Chondrocyte (in vitro differentiated cells): ENCODE data around the gene MX2. TPM values are rescaled to one million over a fixed set of nuclear protein-coding genes. Genes with fewer than 3 reads are reported as not detected.

Experiments used
- DNase-seq: peaks from one replicate; pipeline ENCODE4 v3.0.0; 2021; ENCODE audit warnings: mixed read lengths, low spot score
- H3K27ac Mint-ChIP-seq: one replicate; pipeline ENCODE4 v1.8.0; 2021; ENCODE audit warnings: mild to moderate bottlenecking, moderate library complexity, mixed read lengths; ENCODE audit not compliant: unreplicated experiment
- H3K27me3 Mint-ChIP-seq: 2 replicates; pipeline ENCODE4 v1.8.0; 2021; ENCODE audit warnings: low read depth, mixed read lengths
- H3K36me3 Mint-ChIP-seq: 2 replicates; pipeline ENCODE4 v1.8.0; 2021; ENCODE audit warnings: low read depth, mixed read lengths
- H3K4me1 Mint-ChIP-seq: 2 replicates; pipeline ENCODE4 v1.8.0; 2021; ENCODE audit warnings: low read depth, mild to moderate bottlenecking, mixed read lengths
- H3K4me3 Mint-ChIP-seq: one replicate; pipeline ENCODE4 v1.8.0; 2021; ENCODE audit warnings: mild to moderate bottlenecking, moderate library complexity, mixed read lengths; ENCODE audit not compliant: unreplicated experiment
- H3K9me3 Mint-ChIP-seq: 2 replicates; pipeline ENCODE4 v1.8.0; 2021; ENCODE audit warnings: low read depth, mixed read lengths
- CTCF ChIP-seq: fragments of 200-600 bp; sonication (generic); IDR thresholded peaks from 2 replicates; pipeline ENCODE4 v1.5.0; 2021; ENCODE audit warnings: antibody characterized with exemption, mild to moderate bottlenecking, moderate library complexity
- total RNA-seq: library from RNA; stranded (reverse); gene quantifications from 3 replicates; pipeline ENCODE4 v1.2.1, GENCODE V29; 2021

The MX2 gene
- total RNA-seq, 1 donor from 2014 or later: not detected

GRCh38 chr21:41451753-41452676 is 90.2 kb downstream of the MX2 start:
- Mint-ChIP-seq H3K27me3 (no peaks in the 10 kb centered on the region), H3K9me3 (no peaks in the 10 kb centered on the region), H3K27ac (no peak overlapping the region), H3K4me3 (no peak overlapping the region), H3K36me3 (peaks cover 2% of the 10 kb centered on the region), H3K4me1 (no peaks in the 10 kb centered on the region)
- no peak for TF ChIP-seq CTCF
- no peak for DNase-seq

- H3K27ac Mint-ChIP-seq: no peak overlapping the region
These were observed 91.4 kb downstream of the MX2 start for GRCh38 chr21:41453198-41453597.

GRCh38 chr21:41453761-41454160 is 91.9 kb downstream of the MX2 start:
- Mint-ChIP-seq H3K9me3 (no peaks in the 10 kb centered on the region), H3K4me3 (no peak overlapping the region), H3K4me1 (peaks cover 6% of the 10 kb centered on the region), H3K27ac (no peak overlapping the region), H3K36me3 (no peaks in the 10 kb centered on the region), H3K27me3 (no peaks in the 10 kb centered on the region)
- DNase-seq: no peak
- TF ChIP-seq CTCF: no peak

More at GRCh38 chr21:41453198-41453597, 91.4 kb downstream of the MX2 start:
- no peak overlapping the region for H3K4me3 Mint-ChIP-seq
- no peaks in the 10 kb centered on the region for H3K27me3 Mint-ChIP-seq
- no peak for DNase-seq
- peaks cover 3% of the 10 kb centered on the region for H3K4me1 Mint-ChIP-seq
- no peaks in the 10 kb centered on the region for H3K36me3 Mint-ChIP-seq
- no peaks in the 10 kb centered on the region for H3K9me3 Mint-ChIP-seq
- no peak for TF ChIP-seq CTCF

DNA sequence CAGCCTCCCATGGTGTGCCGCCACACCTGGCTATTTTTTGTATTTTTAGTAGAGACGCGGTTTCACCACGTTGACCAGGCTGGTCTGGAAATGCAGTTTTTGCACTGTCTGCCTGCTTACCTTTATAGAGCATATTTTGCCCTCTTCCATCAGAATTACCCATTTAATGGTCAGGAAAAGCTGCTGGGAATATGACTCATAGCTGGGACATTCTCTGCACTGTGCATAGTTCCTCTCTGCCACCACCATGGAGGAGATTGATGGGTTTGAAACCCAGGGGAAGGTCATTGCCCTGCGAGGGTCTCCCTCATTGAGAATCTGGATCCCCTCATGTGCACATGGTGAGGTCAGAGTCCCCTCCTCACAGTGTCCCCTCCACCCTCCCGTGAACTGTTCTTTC is 96.3 kb downstream of the MX2 start:
- TF ChIP-seq CTCF: no peak
- H3K4me3 Mint-ChIP-seq: no peak overlapping the region
- H3K36me3 Mint-ChIP-seq: no peaks in the 10 kb centered on the region
- DNase-seq: no peak
- peaks cover 18% of the 10 kb centered on the region for H3K4me1 Mint-ChIP-seq
- H3K9me3 Mint-ChIP-seq: no peaks in the 10 kb centered on the region
- no peak overlapping the region for H3K27ac Mint-ChIP-seq
- no peaks in the 10 kb centered on the region for H3K27me3 Mint-ChIP-seq

DNA sequence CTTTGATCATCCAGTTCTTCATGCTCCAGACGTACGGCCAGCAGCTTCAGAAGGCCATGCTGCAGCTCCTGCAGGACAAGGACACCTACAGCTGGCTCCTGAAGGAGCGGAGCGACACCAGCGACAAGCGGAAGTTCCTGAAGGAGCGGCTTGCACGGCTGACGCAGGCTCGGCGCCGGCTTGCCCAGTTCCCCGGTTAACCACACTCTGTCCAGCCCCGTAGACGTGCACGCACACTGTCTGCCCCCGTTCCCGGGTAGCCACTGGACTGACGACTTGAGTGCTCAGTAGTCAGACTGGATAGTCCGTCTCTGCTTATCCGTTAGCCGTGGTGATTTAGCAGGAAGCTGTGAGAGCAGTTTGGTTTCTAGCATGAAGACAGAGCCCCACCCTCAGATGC is 96.7 kb downstream of the MX2 start:
- Mint-ChIP-seq H3K27ac (no peak overlapping the region), H3K4me3 (no peak overlapping the region), H3K4me1 (peaks cover 18% of the 10 kb centered on the region), H3K27me3 (no peaks in the 10 kb centered on the region), H3K9me3 (no peaks in the 10 kb centered on the region), H3K36me3 (no peaks in the 10 kb centered on the region)
- TF ChIP-seq CTCF: no peak
- no peak for DNase-seq

Other genes with a start within 250 kb of the MX2 start
- 68.0 to 78.8 TPM (median 77.9 TPM) in 3 replicates for gene BACE2, start 193.9 kb upstream of the MX2 start, total RNA-seq
- not detected in 3 replicates for gene FAM3B, start 45.2 kb upstream of the MX2 start, total RNA-seq
- 1.2 to 2.6 TPM (median 2.1 TPM) in 3 replicates for gene MX1, start 64.2 kb downstream of the MX2 start, total RNA-seq
- 0.12 TPM in 1 of 3 replicates, not detected in the others for gene TMPRSS2, start 146.1 kb downstream of the MX2 start, total RNA-seq